ENCODE measurements around the gene E2F4. TPM values are rescaled to one million over a fixed set of nuclear protein-coding genes. Genes with fewer than 3 reads are reported as not detected.

Gene E2F4
- polyA plus RNA-seq, 1 experiment: 83.2 TPM

DNA sequence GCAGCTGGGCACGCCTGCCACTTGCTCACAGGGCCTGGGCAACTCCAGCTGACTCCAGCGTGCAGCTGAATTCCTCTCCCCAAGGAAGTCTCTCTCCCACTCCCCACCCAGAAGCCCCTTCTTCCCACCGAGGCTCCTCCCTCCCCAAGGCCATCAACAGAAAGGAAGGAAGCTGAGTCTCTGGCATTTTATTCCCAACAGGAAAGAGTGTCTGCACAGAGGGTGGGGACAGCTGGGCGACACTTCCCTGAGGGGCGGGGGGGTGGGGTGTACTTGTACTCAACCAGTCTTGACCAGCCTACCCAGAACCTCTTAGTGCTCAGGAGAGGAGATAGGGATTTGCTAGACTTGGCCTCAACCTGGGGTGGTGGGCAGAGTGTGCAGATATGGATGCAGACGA lies 1.9 kb upstream of the E2F4 start, which contains the start of gene EXOC3L1:
Gene EXOC3L1, minus strand, starts transcription at position 96 of the 400 bp plus-strand sequence. CDS start 460 bp downstream, outside the sequence.
- no peak within 1 kb of the TSS for H3K4me3 ChIP-seq (ENCODE audit: low read depth, low read length)
- no peak for DNase-seq (ENCODE audit: low read depth)
- TF ChIP-seq, protein P1, sequence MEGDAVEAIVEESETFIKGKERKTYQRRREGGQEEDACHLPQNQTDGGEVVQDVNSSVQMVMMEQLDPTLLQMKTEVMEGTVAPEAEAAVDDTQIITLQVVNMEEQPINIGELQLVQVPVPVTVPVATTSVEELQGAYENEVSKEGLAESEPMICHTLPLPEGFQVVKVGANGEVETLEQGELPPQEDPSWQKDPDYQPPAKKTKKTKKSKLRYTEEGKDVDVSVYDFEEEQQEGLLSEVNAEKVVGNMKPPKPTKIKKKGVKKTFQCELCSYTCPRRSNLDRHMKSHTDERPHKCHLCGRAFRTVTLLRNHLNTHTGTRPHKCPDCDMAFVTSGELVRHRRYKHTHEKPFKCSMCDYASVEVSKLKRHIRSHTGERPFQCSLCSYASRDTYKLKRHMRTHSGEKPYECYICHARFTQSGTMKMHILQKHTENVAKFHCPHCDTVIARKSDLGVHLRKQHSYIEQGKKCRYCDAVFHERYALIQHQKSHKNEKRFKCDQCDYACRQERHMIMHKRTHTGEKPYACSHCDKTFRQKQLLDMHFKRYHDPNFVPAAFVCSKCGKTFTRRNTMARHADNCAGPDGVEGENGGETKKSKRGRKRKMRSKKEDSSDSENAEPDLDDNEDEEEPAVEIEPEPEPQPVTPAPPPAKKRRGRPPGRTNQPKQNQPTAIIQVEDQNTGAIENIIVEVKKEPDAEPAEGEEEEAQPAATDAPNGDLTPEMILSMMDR (IDR thresholded peaks at IDR 0.05; ENCODE audit: insufficient read depth, low read depth, low read length): no peak
- no peaks in the 10 kb centered on the region for H3K27me3 ChIP-seq (ENCODE audit: control insufficient read depth, insufficient read depth, low read length)
- ChIA-PET CTCF (interaction anchor here (1.0 to 1.6 kb wide), 4 partner anchors 29 to 236 kb away, joined by 3 to 4 read pairs (median 4); no protein-coding TSS in a partner anchor), POLR2A (no interaction called here)
- peaks cover 4% of the 10 kb centered on the region; the same call in 1 of the 2 replicates for H3K36me3 ChIP-seq (ENCODE audit: control insufficient read depth, insufficient read depth, low read length)

DNA sequence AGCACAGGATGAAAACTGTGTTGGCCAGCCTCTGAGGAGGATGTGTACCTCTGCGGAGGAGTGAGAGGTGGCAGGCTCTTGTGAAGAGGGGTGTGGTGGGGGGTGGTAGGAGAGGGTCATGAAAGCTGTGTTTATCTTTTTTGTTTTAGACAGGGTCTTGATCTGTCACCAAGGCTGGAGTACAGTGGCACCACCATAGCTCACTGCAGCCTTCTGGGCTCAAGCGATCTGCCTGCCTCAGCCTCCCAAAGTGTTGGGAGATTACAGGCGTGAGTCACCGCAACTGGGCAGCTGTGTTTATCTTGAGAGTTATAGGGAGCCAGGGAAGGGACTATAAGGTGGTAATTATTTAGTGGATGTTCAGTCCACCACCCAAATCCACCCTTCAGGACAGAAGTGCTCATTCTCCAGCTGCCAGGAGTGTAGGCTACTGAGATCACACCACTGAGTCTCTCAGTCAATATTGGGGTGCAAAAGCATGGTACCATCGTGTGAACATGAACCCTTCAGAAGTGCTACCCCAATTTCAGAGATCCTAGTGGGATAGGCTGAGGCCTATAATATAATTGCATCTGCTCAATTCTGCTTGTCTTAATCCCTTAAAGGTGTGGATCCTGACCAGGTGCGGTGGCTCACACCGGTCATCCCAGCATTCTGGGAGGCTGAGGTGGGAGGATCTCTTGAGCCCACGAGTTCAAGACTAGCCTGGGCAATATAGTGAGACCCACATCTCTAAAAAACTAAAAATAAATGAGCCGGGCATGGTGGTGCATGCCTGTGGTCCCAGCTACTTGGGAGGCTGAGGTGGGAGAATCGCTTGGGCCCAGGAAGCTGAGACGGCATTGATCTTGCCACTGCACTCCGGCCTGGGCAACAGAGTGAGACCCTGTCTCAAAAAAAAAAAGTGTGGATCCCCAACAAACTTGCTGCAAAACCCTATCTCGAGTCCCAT lies 1.2 kb upstream of the E2F4 start:
- TF ChIP-seq, protein P1 (IDR thresholded peaks at IDR 0.05; ENCODE audit: insufficient read depth, low read depth, low read length): no peak
- H3K27me3 ChIP-seq (ENCODE audit: control insufficient read depth, insufficient read depth, low read length): no peaks in the 10 kb centered on the region
- CTCF ChIA-PET: interaction anchor here (1.3 to 1.6 kb wide), 3 partner anchors 30 to 173 kb away, joined by 3 to 4 read pairs (median 4); no protein-coding TSS in a partner anchor
- H3K4me3 ChIP-seq (ENCODE audit: low read depth, low read length): no peak overlapping the region
- DNase-seq (ENCODE audit: low read depth): no peak
- POLR2A ChIA-PET: no interaction called here
- H3K36me3 ChIP-seq (ENCODE audit: control insufficient read depth, insufficient read depth, low read length): peaks cover 8% of the 10 kb centered on the region

DNA sequence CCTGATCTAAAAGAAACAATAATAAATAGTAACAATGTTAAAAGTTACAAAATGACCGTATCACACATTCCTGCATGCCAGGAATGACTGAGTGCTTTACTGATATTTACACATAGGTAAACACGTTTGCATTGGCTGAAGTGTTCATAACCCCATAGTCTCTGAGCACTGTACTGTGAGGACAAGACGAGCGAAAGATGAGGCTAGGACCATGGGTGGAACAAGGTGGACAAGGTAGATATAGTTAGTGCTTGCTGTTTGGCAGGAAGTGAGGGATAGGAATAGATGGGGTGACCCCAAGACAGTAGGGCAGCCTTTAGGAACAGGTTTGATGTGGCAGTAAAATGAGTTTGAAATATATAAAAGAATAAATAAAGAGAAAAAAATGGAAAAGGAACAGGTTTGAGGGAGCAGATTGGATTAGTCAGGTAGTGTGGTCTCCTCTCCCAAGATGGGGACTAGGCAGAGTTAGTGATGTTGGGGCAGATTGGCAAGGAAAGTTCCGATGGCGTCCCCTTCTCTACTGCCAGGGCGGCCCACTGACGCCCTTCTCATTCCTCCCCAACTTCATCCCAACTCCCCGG lies 452 bp upstream of the E2F4 start:
- ChIA-PET POLR2A (no interaction called here), CTCF (no interaction called here)
- TF ChIP-seq, protein P1 (IDR thresholded peaks at IDR 0.05; ENCODE audit: insufficient read depth, low read depth, low read length): no peak

DNA sequence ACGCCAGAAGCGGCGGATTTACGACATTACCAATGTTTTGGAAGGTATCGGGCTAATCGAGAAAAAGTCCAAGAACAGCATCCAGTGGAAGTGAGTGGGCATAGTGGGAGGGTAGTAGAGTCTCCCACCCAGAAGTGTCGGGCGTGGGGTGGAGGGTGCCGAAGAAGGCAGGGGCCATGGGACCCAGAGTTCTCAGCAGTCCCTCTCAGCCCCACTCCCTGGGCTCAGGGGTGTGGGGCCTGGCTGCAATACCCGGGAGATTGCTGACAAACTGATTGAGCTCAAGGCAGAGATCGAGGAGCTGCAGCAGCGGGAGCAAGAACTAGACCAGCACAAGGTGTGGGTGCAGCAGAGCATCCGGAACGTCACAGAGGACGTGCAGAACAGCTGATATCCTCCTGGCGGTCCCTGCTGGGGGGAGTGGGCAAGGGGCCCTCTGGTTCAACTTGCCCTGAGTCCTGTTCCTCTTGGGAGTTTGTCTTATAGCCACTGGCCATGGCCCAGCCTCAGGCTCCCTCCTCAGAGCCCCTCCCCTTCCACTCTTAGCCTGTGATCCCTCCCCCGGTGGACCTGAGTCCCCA lies 916 bp downstream of the E2F4 start:
- no peaks in the 10 kb centered on the region for H3K27me3 ChIP-seq (ENCODE audit: control insufficient read depth, insufficient read depth, low read length)
- H3K4me3 ChIP-seq (ENCODE audit: low read depth, low read length): peak overlapping the region; percentile 69
- DNase-seq (ENCODE audit: low read depth): no peak
- H3K36me3 ChIP-seq (ENCODE audit: control insufficient read depth, insufficient read depth, low read length): peaks cover 24% of the 10 kb centered on the region
- TF ChIP-seq, protein P1 (IDR thresholded peaks at IDR 0.05; ENCODE audit: insufficient read depth, low read depth, low read length): no peak
- ChIA-PET POLR2A (no interaction called here), CTCF (interaction anchor here (0.8 kb wide), 1 partner anchor 52 kb away, joined by 3 read pairs; no protein-coding TSS in a partner anchor)

More for the DNA sequence above, 452 bp upstream of the E2F4 start:
- Histone ChIP-seq H3K27me3 (ENCODE audit: control insufficient read depth, insufficient read depth, low read length) (no peaks in the 10 kb centered on the region), H3K4me3 (ENCODE audit: low read depth, low read length) (peak overlapping the region; percentile 24), H3K36me3 (ENCODE audit: control insufficient read depth, insufficient read depth, low read length) (peaks cover 14% of the 10 kb centered on the region)
- no peak for DNase-seq (ENCODE audit: low read depth)
